Psoas muscle (tissue), 8 donors: ENCODE data around the gene ZCCHC7. TPM values are rescaled to one million over a fixed set of nuclear protein-coding genes. Genes with fewer than 3 reads are reported as not detected.

Experiments
- ATAC-seq, 4 donors: fragments of 200-7000 bp; cut with Tn5 transposase; one replicate each; pipeline ENCODE4 v1.9.1; 2020; ENCODE audit warnings: moderate library complexity in 3 of 4, mild to moderate bottlenecking in 2 of 4
- DNase-seq, 2 donors: peaks; one replicate each; pipeline ENCODE4 v3.0.0-alpha.2; 2020
- H3K27ac ChIP-seq: fragments of 200-600 bp; one replicate; pipeline ENCODE4 v1.8.0; 2022
- H3K27me3 ChIP-seq, 3 donors: fragments of 200-600 bp in 1 of 3; one replicate each; pipeline versions ENCODE4 v1.6.1 to v1.8.0; 2013 to 2022; ENCODE audit warnings: low read length in 2 of 3, mild to moderate bottlenecking in 2 of 3, moderate library complexity in 1 of 3; ENCODE audit not compliant: insufficient read depth in 3 of 3
- H3K36me3 ChIP-seq, 2 donors: fragments of 200-600 bp in 1 of 2; one replicate each; pipeline versions ENCODE4 v1.6.1 to v1.8.0; 2013 to 2022; ENCODE audit warnings: low read depth in 1 of 2, mild to moderate bottlenecking in 1 of 2, moderate library complexity in 1 of 2; ENCODE audit not compliant: insufficient read depth in 1 of 2
- H3K4me1 ChIP-seq: fragments of 200-600 bp; one replicate; pipeline ENCODE4 v1.8.0; 2022
- H3K4me3 ChIP-seq: fragments of 200-600 bp; one replicate; pipeline ENCODE4 v1.8.0; 2022; ENCODE audit warnings: mild to moderate bottlenecking
- H3K9me3 ChIP-seq: fragments of 200-600 bp; one replicate; pipeline ENCODE4 v1.8.0; 2022
- WGBS, 3 donors: extraction: QIAGEN DNeasy Blood & Tissue Kit; methylation state at CpG; one replicate each; pipeline versions ENCODE4 v1.1.6 to v1.1.7; 2013; 5-methylcytosine and 5-hydroxymethylcytosine counted together
- intact Hi-C, 2 donors: fragments of 100-400 bp; cut with DNase I; formaldehyde crosslinking; loops; one replicate each; pipeline versions ENCODE4 v1.11.0 to v1.14.2; 2022
- polyA plus RNA-seq, 3 donors: library from polyadenylated mRNA; stranded (reverse); fragments of 200-250 nt; gene quantifications; one replicate each; pipeline ENCODE4 v1.2.3, GENCODE V29; 2013
- total RNA-seq, 4 donors: library from RNA; stranded (reverse); fragmentation: NEBNext Ultra II Directional in 2 of 4; extraction: Animal tissue kit (Norgen Biotek cat#: 25700) in 2 of 4; gene quantifications; one replicate each; pipeline versions ENCODE4 v1.2.1 to v1.2.4, GENCODE V29; 2021 to 2023
- TF ChIP-seq, protein P1 (sequence below): fragments of 200-600 bp; IDR thresholded peaks from one replicate; pipeline ENCODE4 v1.8.0; 2022; ENCODE audit warnings: antibody characterized with exemption
- donor health status: healthy with polysubstance abuse.
- donor health status: DM: no; HTN: no; CAD: no; lungs with moderate emphysema.
- donor health status: Bipolar disorder and iron deficiency.
- donor health status: healthy.
- donor health status: DM: yes; HTN: yes; CAD: no.
- donor health status: DM: no; HTN: no; CAD: no.
- donor health status: DM: no; HTN: no; CAD: no.
- donor health status: DM: yes; HTN: yes; CAD: no.

The ZCCHC7 gene
- total and polyA plus RNA-seq, 7 donors = 6.2 to 10.3 (median 7.3) TPM

DNA sequence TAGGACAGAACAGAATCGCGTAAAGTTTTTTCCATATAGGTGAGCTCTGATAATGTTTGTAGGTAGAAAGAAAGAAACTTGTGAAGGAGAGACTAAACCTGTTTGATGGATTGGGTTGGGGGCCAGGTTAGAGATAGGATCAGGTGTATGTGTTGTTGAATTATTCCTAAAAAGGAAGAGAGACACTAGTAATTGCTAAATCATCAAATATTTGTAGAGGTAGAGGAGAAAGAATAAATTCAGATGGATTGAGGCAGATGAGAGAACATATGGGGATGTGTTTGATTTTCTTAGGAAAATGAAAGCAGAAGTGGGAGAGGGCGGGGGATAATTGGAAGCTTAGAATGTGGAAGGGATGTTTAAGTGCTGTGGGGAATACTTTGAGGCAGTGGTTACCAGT, 7.7 kb downstream of the ZCCHC7 start:
- H3K4me1 ChIP-seq = no peaks in the 10 kb centered on the region
- peaks cover 0 to 26% of the 10 kb centered on the region in 2 donors for H3K36me3 ChIP-seq
- ATAC-seq = no peak
- no peaks in the 10 kb centered on the region for H3K9me3 ChIP-seq
- 92 to 99% (median 98%) methylated on average over 3 of the region's 3 CpGs for WGBS, 3 donors
- intact Hi-C loops = no loop called here
- TF ChIP-seq, protein P1, sequence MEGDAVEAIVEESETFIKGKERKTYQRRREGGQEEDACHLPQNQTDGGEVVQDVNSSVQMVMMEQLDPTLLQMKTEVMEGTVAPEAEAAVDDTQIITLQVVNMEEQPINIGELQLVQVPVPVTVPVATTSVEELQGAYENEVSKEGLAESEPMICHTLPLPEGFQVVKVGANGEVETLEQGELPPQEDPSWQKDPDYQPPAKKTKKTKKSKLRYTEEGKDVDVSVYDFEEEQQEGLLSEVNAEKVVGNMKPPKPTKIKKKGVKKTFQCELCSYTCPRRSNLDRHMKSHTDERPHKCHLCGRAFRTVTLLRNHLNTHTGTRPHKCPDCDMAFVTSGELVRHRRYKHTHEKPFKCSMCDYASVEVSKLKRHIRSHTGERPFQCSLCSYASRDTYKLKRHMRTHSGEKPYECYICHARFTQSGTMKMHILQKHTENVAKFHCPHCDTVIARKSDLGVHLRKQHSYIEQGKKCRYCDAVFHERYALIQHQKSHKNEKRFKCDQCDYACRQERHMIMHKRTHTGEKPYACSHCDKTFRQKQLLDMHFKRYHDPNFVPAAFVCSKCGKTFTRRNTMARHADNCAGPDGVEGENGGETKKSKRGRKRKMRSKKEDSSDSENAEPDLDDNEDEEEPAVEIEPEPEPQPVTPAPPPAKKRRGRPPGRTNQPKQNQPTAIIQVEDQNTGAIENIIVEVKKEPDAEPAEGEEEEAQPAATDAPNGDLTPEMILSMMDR = no peak
- no peaks in the 10 kb centered on the region for H3K27me3 ChIP-seq
- no peak for DNase-seq
- H3K27ac ChIP-seq = no peak overlapping the region
- H3K4me3 ChIP-seq = no peak overlapping the region

DNA sequence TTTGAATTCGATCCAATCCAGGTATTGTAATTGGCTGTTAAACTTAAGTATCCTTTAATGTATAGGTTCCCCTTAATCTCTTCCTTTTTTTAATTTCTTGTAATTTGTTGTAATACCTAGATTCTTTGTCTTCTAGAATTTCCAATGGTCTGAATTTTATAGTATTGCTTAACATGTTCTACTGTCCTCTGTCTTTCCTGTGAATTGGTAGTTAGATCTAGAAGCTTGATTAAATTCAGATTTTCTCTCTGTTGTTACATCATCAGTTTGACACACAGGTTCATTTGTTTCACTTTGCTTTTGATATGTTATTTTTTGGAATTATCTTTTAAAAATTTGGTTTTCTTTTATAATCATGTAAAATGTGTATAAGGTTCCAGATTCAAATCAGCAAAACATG, 13.8 kb downstream of the ZCCHC7 start:
- intact Hi-C loops = no loop called here
- peaks cover 0 to 5% of the 10 kb centered on the region in 2 donors for H3K36me3 ChIP-seq
- TF ChIP-seq, protein P1 = no peak
- H3K4me3 ChIP-seq = no peak overlapping the region
- no peak overlapping the region for H3K27ac ChIP-seq
- H3K4me1 ChIP-seq = peaks cover 7% of the 10 kb centered on the region
- no peaks in the 10 kb centered on the region for H3K27me3 ChIP-seq
- ATAC-seq (no peak), DNase-seq (no peak)
- H3K9me3 ChIP-seq = no peaks in the 10 kb centered on the region
- WGBS, 3 donors = 95 to 100% (median 96%) methylated on average over 1 of the region's 1 CpG

DNA sequence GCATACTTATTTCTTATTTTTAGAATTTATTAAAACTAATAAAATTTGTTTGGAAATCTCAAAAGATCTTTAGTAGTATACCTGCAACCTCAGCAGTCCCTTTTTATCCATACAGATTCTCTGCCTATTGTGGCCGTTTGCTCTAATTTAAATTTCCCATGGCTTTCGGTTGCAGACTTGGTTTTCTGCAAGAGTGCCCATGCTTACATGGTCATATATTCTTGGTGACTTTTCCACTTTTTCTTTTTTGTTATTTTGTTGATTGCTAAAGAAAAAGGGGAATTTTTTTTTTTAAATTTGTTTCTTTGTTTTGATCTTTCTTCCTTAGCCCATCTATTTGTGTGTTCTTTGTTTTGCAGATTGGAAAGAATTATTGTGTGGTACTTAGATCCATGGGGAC, 20.6 kb downstream of the ZCCHC7 start:
- Histone ChIP-seq H3K4me3 (no peak overlapping the region), H3K36me3 (peaks cover 0 to 5% of the 10 kb centered on the region in 2 donors), H3K27me3 (no peaks in the 10 kb centered on the region), H3K27ac (no peak overlapping the region), H3K9me3 (no peaks in the 10 kb centered on the region), H3K4me1 (peaks cover 7% of the 10 kb centered on the region)
- WGBS, 3 donors = 97% methylated on average over 2 of the region's 2 CpGs
- ATAC-seq (no peak), DNase-seq (no peak)
- intact Hi-C loops = loop anchor here in 1 of 2 donors (10.0 kb wide), 1 partner anchor 64 kb away; no protein-coding TSS in a partner anchor
- TF ChIP-seq, protein P1 = no peak

DNA sequence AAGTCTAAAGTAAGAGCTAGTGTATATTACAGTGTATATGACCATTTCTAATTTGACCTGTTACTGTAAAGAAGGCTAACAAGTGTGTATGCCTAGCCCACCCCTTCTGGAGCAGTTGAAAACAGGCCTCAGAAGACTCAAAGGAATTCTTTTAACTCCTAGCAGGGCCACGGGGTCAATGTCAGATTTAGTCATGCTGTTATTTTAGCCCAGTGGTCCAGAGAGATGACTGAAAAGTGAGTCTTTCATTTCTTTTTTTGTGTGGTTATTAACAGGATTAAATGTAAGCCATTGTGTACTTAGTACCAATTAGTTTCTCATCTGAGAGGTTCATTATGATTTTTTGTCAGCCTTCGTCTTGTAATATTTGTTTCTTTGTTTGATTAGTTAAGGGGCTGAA, 24.4 kb downstream of the ZCCHC7 start:
- H3K4me3 ChIP-seq = no peak overlapping the region
- DNase-seq = no peak
- no peaks in the 10 kb centered on the region for H3K4me1 ChIP-seq
- 70 to 80% (median 72%) methylated on average over 2 of the region's 2 CpGs for WGBS, 3 donors
- TF ChIP-seq, protein P1 = no peak
- no peak for ATAC-seq
- H3K27me3 ChIP-seq = no peaks in the 10 kb centered on the region
- intact Hi-C loops = loop anchor here in 1 of 2 donors (10.0 kb wide), 1 partner anchor 60 kb away; no protein-coding TSS in a partner anchor
- no peak overlapping the region for H3K27ac ChIP-seq
- peaks cover 0 to 2% of the 10 kb centered on the region in 2 donors for H3K36me3 ChIP-seq
- no peaks in the 10 kb centered on the region for H3K9me3 ChIP-seq

DNA sequence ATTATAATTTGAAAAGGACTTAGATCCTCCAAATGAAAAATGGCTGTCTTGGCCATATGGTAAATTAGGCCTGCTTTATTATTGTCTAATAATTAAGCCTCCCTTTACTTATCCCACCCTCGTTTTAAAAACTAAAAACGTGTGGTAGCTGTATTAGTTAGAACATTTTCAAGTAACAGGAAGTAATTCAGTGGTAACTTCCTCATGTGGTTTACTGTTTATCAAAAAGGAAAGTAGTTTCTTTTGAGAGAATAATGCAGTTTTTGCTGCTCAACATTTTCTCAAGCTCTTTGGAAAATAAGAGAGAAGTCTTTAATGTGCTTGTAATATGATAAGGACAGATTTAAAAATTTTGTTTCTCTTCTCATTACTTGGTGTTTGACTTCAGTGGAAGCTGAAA, 26.0 kb downstream of the ZCCHC7 start:
- H3K27ac ChIP-seq = no peak overlapping the region
- TF ChIP-seq, protein P1 = no peak
- WGBS, 3 donors = 43 to 51% (median 46%) methylated on average over 2 of the region's 2 CpGs
- no peak for ATAC-seq
- peaks cover 0 to 7% of the 10 kb centered on the region in 2 donors for H3K36me3 ChIP-seq
- H3K4me3 ChIP-seq = no peak overlapping the region
- intact Hi-C loops = loop anchor here in 1 of 2 donors (10.0 kb wide), 1 partner anchor 58 kb away; no protein-coding TSS in a partner anchor
- H3K4me1 ChIP-seq = no peaks in the 10 kb centered on the region
- H3K27me3 ChIP-seq = no peaks in the 10 kb centered on the region
- no peaks in the 10 kb centered on the region for H3K9me3 ChIP-seq
- DNase-seq = no peak
